Ishikawa (cell line): Measurements from ENCODE around the gene CAMTA1.

Source experiments
- CEBPB ChIP-seq: IDR thresholded peaks from 2 replicates; pipeline ENCODE4 v1.6.1; 2012
- CREB1 ChIP-seq: IDR thresholded peaks from 2 replicates; pipeline ENCODE4 v1.6.1; 2012; ENCODE audit warnings: low read depth
- EGR1 ChIP-seq: IDR thresholded peaks from 2 replicates; pipeline ENCODE4 v1.6.1; 2012
- FOXM1 ChIP-seq: IDR thresholded peaks from 2 replicates; pipeline ENCODE4 v1.6.1; 2012; ENCODE audit warnings: low read depth, borderline replicate concordance
- NFIC ChIP-seq: IDR thresholded peaks from 2 replicates; pipeline ENCODE4 v1.6.1; 2012
- RAD21 ChIP-seq: IDR thresholded peaks from 2 replicates; pipeline ENCODE4 v1.6.1; 2012; ENCODE audit warnings: low read depth
- TAF1 ChIP-seq: IDR thresholded peaks from 2 replicates; pipeline ENCODE4 v1.6.1; 2012; ENCODE audit warnings: low read depth, mild to moderate bottlenecking
- TCF12 ChIP-seq: IDR thresholded peaks from 2 replicates; pipeline ENCODE4 v1.6.1; 2012; ENCODE audit warnings: low read depth
- TEAD4 ChIP-seq: IDR thresholded peaks from 2 replicates; pipeline ENCODE4 v1.6.1; 2012
- YY1 ChIP-seq: IDR thresholded peaks from 2 replicates; pipeline ENCODE4 v1.6.1; 2012; ENCODE audit warnings: low read depth
- ZBTB7A ChIP-seq: IDR thresholded peaks from 2 replicates; pipeline ENCODE4 v1.6.1; 2012; ENCODE audit warnings: low read depth
- TF ChIP-seq, protein P1 (sequence below): IDR thresholded peaks from 2 replicates; pipeline ENCODE4 v1.6.1; 2012; ENCODE audit warnings: low read depth, mild to moderate bottlenecking
- TF ChIP-seq, protein P2 (sequence below): IDR thresholded peaks from 2 replicates; pipeline ENCODE4 v1.6.1; 2012
- TF ChIP-seq, protein P3 (sequence below): IDR thresholded peaks from 2 replicates; pipeline ENCODE4 v1.6.1; 2012

Gene CAMTA1

DNA sequence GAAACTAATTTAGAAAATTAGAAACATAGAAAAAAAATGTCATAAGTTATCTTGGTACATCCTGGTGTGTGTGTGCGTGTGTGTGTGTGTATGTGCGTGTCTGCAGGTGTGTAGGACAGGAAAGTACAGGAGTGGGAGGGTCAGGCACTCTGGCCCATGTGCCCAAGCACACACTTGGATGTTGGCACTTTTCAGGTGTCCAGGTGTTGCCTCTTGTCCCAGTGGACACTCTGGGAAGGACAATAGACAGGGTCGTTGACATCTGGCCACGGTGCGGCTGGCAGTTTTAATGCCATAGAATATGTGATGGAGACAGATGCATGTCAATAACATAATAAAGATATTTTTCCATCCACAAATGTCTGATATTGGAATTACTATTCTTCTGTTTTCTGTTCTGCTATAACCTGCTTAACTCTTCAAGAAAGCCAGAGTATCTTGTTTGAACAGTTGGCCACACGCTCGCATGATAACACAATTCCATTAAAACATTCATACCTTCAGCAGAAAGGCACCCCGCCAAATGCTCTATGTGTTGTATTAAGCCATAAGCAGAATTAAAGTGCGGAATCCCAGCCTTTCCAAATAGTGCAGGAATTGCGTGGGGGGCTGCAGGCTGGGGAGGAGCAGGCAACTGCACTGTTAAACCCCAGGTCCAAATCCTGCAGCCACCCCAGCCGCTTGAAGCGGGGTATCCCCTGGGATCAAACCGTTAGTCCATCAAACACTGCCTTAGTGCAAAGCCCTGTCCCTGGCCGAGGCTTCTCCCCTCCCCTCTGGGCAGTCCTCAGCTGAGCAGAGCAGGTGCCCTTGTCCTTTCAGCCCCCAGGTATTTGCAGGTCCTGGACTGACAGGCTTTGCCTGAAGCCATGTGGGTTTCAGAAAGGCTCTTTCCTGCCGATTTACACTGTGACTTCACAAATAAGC lies 390.0 kb downstream of the CAMTA1 start:
- TF ChIP-seq EGR1: no peak
- no peak for TF ChIP-seq RAD21
- TF ChIP-seq, protein P1, sequence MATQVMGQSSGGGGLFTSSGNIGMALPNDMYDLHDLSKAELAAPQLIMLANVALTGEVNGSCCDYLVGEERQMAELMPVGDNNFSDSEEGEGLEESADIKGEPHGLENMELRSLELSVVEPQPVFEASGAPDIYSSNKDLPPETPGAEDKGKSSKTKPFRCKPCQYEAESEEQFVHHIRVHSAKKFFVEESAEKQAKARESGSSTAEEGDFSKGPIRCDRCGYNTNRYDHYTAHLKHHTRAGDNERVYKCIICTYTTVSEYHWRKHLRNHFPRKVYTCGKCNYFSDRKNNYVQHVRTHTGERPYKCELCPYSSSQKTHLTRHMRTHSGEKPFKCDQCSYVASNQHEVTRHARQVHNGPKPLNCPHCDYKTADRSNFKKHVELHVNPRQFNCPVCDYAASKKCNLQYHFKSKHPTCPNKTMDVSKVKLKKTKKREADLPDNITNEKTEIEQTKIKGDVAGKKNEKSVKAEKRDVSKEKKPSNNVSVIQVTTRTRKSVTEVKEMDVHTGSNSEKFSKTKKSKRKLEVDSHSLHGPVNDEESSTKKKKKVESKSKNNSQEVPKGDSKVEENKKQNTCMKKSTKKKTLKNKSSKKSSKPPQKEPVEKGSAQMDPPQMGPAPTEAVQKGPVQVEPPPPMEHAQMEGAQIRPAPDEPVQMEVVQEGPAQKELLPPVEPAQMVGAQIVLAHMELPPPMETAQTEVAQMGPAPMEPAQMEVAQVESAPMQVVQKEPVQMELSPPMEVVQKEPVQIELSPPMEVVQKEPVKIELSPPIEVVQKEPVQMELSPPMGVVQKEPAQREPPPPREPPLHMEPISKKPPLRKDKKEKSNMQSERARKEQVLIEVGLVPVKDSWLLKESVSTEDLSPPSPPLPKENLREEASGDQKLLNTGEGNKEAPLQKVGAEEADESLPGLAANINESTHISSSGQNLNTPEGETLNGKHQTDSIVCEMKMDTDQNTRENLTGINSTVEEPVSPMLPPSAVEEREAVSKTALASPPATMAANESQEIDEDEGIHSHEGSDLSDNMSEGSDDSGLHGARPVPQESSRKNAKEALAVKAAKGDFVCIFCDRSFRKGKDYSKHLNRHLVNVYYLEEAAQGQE: no peak
- no peak for TF ChIP-seq CREB1
- no peak for TF ChIP-seq YY1
- TF ChIP-seq, protein P2, sequence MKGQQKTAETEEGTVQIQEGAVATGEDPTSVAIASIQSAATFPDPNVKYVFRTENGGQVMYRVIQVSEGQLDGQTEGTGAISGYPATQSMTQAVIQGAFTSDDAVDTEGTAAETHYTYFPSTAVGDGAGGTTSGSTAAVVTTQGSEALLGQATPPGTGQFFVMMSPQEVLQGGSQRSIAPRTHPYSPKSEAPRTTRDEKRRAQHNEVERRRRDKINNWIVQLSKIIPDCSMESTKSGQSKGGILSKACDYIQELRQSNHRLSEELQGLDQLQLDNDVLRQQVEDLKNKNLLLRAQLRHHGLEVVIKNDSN: no peak
- TF ChIP-seq TAF1: no peak
- TF ChIP-seq, protein P3, sequence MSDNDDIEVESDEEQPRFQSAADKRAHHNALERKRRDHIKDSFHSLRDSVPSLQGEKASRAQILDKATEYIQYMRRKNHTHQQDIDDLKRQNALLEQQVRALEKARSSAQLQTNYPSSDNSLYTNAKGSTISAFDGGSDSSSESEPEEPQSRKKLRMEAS: no peak
- no peak for TF ChIP-seq ZBTB7A
- no peak for TF ChIP-seq CEBPB

DNA sequence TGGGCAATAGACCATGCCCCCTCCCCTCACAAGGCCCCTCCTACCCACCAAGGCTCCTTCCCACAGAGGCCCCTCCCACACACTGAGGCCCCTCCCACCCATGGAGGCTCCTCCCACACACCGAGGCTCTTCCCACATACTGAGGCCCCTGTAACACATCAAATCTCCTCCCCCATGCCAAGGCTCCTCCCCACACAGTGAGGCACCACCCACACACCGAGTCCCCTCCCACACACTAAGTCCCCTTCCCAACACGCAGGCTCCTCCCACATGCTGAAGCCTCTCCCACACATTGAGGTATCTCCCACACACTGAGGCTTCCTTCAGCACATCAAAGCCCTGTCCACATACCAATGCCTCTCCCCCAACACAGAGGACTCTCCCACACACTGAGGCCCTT lies 391.8 kb downstream of the CAMTA1 start:
- TF ChIP-seq, protein P1: no peak
- TF ChIP-seq FOXM1: no peak
- no peak for TF ChIP-seq TAF1
- TF ChIP-seq EGR1: no peak
- TF ChIP-seq ZBTB7A: no peak
- TF ChIP-seq, protein P3: no peak
- TF ChIP-seq, protein P2: no peak
- TF ChIP-seq TCF12: no peak
- TF ChIP-seq NFIC: no peak

DNA sequence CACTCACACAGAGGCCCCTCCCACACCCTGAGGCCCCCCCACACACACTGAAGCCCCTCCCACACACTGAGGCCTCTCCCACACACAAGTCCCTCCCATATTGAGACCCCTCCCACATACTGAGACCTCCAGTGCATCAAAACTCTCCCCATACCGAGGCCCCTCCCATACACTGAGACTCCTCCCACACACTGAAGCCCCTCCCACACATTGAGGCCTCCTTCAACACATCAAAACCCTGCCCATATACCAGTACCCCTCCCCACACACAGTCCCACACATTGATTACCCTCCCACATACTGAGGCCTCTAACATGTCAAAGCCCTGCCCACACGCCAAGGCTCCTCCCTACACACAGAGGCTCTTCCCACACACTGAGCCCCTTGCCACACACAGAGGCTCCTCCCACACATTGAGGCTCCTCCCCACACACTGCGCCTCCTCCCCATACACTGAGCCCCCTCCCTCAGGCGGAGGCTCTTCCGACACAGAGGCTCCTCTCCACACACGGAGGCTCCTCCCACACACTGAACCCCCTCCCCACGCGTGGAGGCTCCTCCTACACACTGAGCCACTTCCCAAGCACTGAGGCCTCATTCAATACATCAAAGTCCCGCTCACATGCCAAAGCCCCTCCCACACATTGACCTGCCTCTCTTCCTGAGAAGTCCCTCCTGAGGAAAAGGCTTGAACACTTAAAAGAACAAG lies 392.3 kb downstream of the CAMTA1 start:
- TF ChIP-seq, protein P2: no peak
- TF ChIP-seq RAD21 (no peak), ZBTB7A (no peak), CREB1 (no peak), YY1 (no peak), FOXM1 (no peak), TEAD4 (no peak), TAF1 (no peak), NFIC (no peak)
- TF ChIP-seq, protein P1: no peak
- TF ChIP-seq, protein P3: no peak
